ENCODE data around the gene TIAM2. TPM values are rescaled to one million over a fixed set of nuclear protein-coding genes. Genes with fewer than 3 reads are reported as not detected.
"Not testable (repeated sequence)": the region's sequence is repeated elsewhere in the genome, so short reads cannot be mapped to it uniquely, and the experiment has no call there.

TIAM2 gene
- total and polyA plus RNA-seq, 7 experiments from 2014 or later = 0.66 to 11.6 (median 6.0) TPM

GRCh38 chr6:154958469-154958868 lies 36.6 kb upstream of the TIAM2 start:
- Mint-ChIP-seq H3K27ac (no peak overlapping the region), H3K4me1 (peaks cover 0 to 4% (median 0%) of the 10 kb centered on the region in 7 donors), H3K27me3 (no peaks in the 10 kb centered on the region), H3K4me3 (no peak overlapping the region), H3K9me3 (peaks cover 0 to 2% (median 0%) of the 10 kb centered on the region in 11 donors), H3K36me3 (peaks cover 0 to 62% (median 41%) of the 10 kb centered on the region in 5 donors)
- Histone ChIP-seq H3K4me1 (ENCODE audit: control insufficient read depth in 2 of 2, insufficient read depth in 2 of 2, low read length in 2 of 2) (no peaks in the 10 kb centered on the region), H3K27ac (ENCODE audit: low read depth, low read length) (no peak overlapping the region), H3K27me3 (ENCODE audit: control insufficient read depth in 2 of 2, insufficient read depth in 2 of 2, low read length in 2 of 2) (no peaks in the 10 kb centered on the region), H3K9me3 (ENCODE audit: control insufficient read depth in 2 of 3, low read length in 3 of 3) (no peaks in the 10 kb centered on the region), H3K4me3 (ENCODE audit: low read length) (no peak overlapping the region), H3K36me3 (ENCODE audit: control insufficient read depth in 2 of 3, insufficient read depth in 3 of 3, low read length in 3 of 3) (peaks cover 0 to 9% (median 0%) of the 10 kb centered on the region in 3 experiments)
- intact Hi-C loops (cut with micrococcal nuclease) = no loop called here
- ChIA-PET POLR2A (no interaction called here), CTCF (no interaction called here)
- DNase-seq = no peak
- ATAC-seq = no peak

DNA sequence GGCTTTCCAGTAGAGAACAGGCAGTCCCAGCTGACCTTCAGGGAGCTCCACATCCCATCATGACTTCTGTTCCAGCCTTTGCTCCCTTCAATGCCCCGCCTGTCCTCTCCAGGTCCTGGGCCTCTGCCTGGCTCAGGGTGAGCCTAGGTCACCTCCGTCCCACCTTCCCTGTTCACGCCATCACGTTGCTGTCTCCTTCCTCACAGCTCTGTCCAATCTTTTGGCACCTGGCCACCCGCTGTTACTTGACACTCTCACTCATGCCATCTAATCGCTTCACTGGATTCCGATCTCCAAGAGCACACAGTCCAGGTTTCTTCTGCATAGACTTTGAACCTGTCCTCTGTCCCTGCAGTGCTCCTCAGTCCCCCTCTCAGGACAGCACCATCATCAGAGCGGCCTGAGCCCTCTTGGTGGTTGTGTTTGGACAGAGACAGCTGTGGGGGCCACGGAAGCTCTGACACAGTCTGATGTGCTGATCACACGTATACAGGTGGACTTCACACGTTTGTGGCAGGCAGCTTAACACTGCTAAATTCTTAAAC lies 34.7 kb upstream of the TIAM2 start:
- H3K4me1 ChIP-seq (ENCODE audit: control insufficient read depth in 2 of 2, insufficient read depth in 2 of 2, low read length in 2 of 2) = no peaks in the 10 kb centered on the region
- H3K36me3 ChIP-seq (ENCODE audit: control insufficient read depth in 2 of 3, insufficient read depth in 3 of 3, low read length in 3 of 3) = no peaks in the 10 kb centered on the region
- no peak overlapping the region for H3K27ac ChIP-seq (ENCODE audit: low read depth, low read length)
- H3K36me3 Mint-ChIP-seq = peaks cover 0 to 60% (median 31%) of the 10 kb centered on the region in 5 donors
- peaks cover 0 to 2% (median 0%) of the 10 kb centered on the region in 11 donors for H3K9me3 Mint-ChIP-seq
- peaks cover 0 to 4% (median 0%) of the 10 kb centered on the region in 7 donors for H3K4me1 Mint-ChIP-seq
- H3K9me3 ChIP-seq (ENCODE audit: control insufficient read depth in 2 of 3, low read length in 3 of 3) = no peaks in the 10 kb centered on the region
- intact Hi-C loops (cut with micrococcal nuclease) = no loop called here
- H3K27me3 Mint-ChIP-seq = no peaks in the 10 kb centered on the region
- CTCF ChIA-PET = no interaction called here
- H3K4me3 Mint-ChIP-seq = no peak overlapping the region
- POLR2A ChIA-PET = no interaction called here
- peak overlapping the region in 1 of 9 donors; percentile 84 for H3K27ac Mint-ChIP-seq
- no peak for DNase-seq
- no peaks in the 10 kb centered on the region for H3K27me3 ChIP-seq (ENCODE audit: control insufficient read depth in 2 of 2, insufficient read depth in 2 of 2, low read length in 2 of 2)
- ATAC-seq = no peak
- no peak overlapping the region for H3K4me3 ChIP-seq (ENCODE audit: low read length)

GRCh38 chr6:154960854-154961530 lies 34.1 kb upstream of the TIAM2 start:
- intact Hi-C loops (cut with micrococcal nuclease) = no loop called here
- H3K4me1 Mint-ChIP-seq = peaks cover 0 to 1% (median 0%) of the 10 kb centered on the region in 7 donors

GRCh38 chr6:154962753-154963152 lies 32.4 kb upstream of the TIAM2 start:
- Mint-ChIP-seq H3K27ac (no peak overlapping the region), H3K4me3 (no peak overlapping the region), H3K9me3 (peaks cover 0 to 3% (median 0%) of the 10 kb centered on the region in 11 donors), H3K36me3 (peaks cover 0 to 45% (median 27%) of the 10 kb centered on the region in 5 donors), H3K4me1 (no peaks in the 10 kb centered on the region), H3K27me3 (no peaks in the 10 kb centered on the region)
- Histone ChIP-seq H3K27ac (ENCODE audit: low read depth, low read length) (no peak overlapping the region), H3K4me3 (ENCODE audit: low read length) (no peak overlapping the region), H3K4me1 (ENCODE audit: control insufficient read depth in 2 of 2, insufficient read depth in 2 of 2, low read length in 2 of 2) (no peaks in the 10 kb centered on the region), H3K9me3 (ENCODE audit: control insufficient read depth in 2 of 3, low read length in 3 of 3) (no peaks in the 10 kb centered on the region), H3K36me3 (ENCODE audit: control insufficient read depth in 2 of 3, insufficient read depth in 3 of 3, low read length in 3 of 3) (no peaks in the 10 kb centered on the region), H3K27me3 (ENCODE audit: control insufficient read depth in 2 of 2, insufficient read depth in 2 of 2, low read length in 2 of 2) (no peaks in the 10 kb centered on the region)
- intact Hi-C loops (cut with micrococcal nuclease) = no loop called here
- ChIA-PET CTCF (no interaction called here), POLR2A (no interaction called here)
- ATAC-seq (no peak), DNase-seq (no peak)

More at GRCh38 chr6:154960854-154961530, 34.1 kb upstream of the TIAM2 start:
- Mint-ChIP-seq H3K4me3 (no peak overlapping the region), H3K27ac (no peak overlapping the region), H3K9me3 (peaks cover 0 to 2% (median 0%) of the 10 kb centered on the region in 11 donors), H3K27me3 (no peaks in the 10 kb centered on the region), H3K36me3 (peaks cover 0 to 54% (median 27%) of the 10 kb centered on the region in 5 donors)
- H3K36me3 ChIP-seq (ENCODE audit: control insufficient read depth in 2 of 3, insufficient read depth in 3 of 3, low read length in 3 of 3) = no peaks in the 10 kb centered on the region
- CTCF ChIA-PET = no interaction called here
- DNase-seq (no peak), ATAC-seq (no peak)
- H3K9me3 ChIP-seq (ENCODE audit: control insufficient read depth in 2 of 3, low read length in 3 of 3) = no peaks in the 10 kb centered on the region
- POLR2A ChIA-PET = no interaction called here
- H3K4me3 ChIP-seq (ENCODE audit: low read length) = no peak overlapping the region
- H3K27me3 ChIP-seq (ENCODE audit: control insufficient read depth in 2 of 2, insufficient read depth in 2 of 2, low read length in 2 of 2) = no peaks in the 10 kb centered on the region
- no peak overlapping the region for H3K27ac ChIP-seq (ENCODE audit: low read depth, low read length)
- H3K4me1 ChIP-seq (ENCODE audit: control insufficient read depth in 2 of 2, insufficient read depth in 2 of 2, low read length in 2 of 2) = no peaks in the 10 kb centered on the region

- H3K4me1 Mint-ChIP-seq; H3K27me3 Mint-ChIP-seq; H3K9me3 Mint-ChIP-seq; H3K4me3 ChIP-seq (ENCODE audit: low read length); H3K9me3 ChIP-seq (ENCODE audit: control insufficient read depth in 2 of 3, low read length in 3 of 3); ATAC-seq; POLR2A ChIA-PET; H3K4me1 ChIP-seq (ENCODE audit: control insufficient read depth in 2 of 2, insufficient read depth in 2 of 2, low read length in 2 of 2); CTCF ChIA-PET; H3K27ac ChIP-seq (ENCODE audit: low read depth, low read length); intact Hi-C loops (cut with micrococcal nuclease); DNase-seq; H3K27ac Mint-ChIP-seq; H3K4me3 Mint-ChIP-seq; H3K27me3 ChIP-seq (ENCODE audit: control insufficient read depth in 2 of 2, insufficient read depth in 2 of 2, low read length in 2 of 2); H3K36me3 ChIP-seq (ENCODE audit: control insufficient read depth in 2 of 3, insufficient read depth in 3 of 3, low read length in 3 of 3): not testable (repeated sequence)
- H3K36me3 Mint-ChIP-seq = peaks cover 1 to 35% (median 12%) of the 10 kb centered on the region in 5 donors
These were observed 28.9 kb upstream of the TIAM2 start for GRCh38 chr6:154966065-154966770.

DNA sequence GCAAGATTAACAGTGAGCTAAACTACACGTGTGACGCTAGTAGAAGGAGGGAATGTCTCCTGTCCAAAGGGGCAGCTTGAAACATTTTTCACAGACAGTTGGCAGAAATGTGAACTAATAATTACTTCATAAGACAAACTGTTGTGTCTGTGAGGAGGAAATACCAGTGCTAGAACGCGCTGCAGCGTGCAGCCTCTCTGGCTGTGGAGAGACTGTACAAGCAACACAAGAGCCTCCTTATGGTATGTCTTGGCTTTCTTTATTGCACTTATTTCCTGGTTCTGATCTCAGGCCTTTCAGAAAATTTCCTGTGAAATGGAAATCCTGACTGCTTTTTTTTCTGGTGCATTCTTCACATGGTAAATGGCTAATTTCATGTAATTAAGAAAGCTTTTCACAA lies 25.3 kb upstream of the TIAM2 start:
- no peaks in the 10 kb centered on the region for H3K4me1 ChIP-seq (ENCODE audit: control insufficient read depth in 2 of 2, insufficient read depth in 2 of 2, low read length in 2 of 2)
- intact Hi-C loops (cut with micrococcal nuclease) = no loop called here
- DNase-seq = no peak
- H3K27ac ChIP-seq (ENCODE audit: low read depth, low read length) = no peak overlapping the region
- H3K36me3 ChIP-seq (ENCODE audit: control insufficient read depth in 2 of 3, insufficient read depth in 3 of 3, low read length in 3 of 3) = no peaks in the 10 kb centered on the region
- no peak overlapping the region for H3K4me3 ChIP-seq (ENCODE audit: low read length)
- Mint-ChIP-seq H3K36me3 (peaks cover 0 to 9% (median 4%) of the 10 kb centered on the region in 5 donors), H3K9me3 (peaks cover 0 to 2% (median 0%) of the 10 kb centered on the region in 11 donors), H3K4me3 (no peak overlapping the region), H3K4me1 (no peaks in the 10 kb centered on the region), H3K27me3 (no peaks in the 10 kb centered on the region), H3K27ac (no peak overlapping the region)
- no peaks in the 10 kb centered on the region for H3K27me3 ChIP-seq (ENCODE audit: control insufficient read depth in 2 of 2, insufficient read depth in 2 of 2, low read length in 2 of 2)
- ATAC-seq = no peak
- POLR2A ChIA-PET = no interaction called here
- CTCF ChIA-PET = no interaction called here
- H3K9me3 ChIP-seq (ENCODE audit: control insufficient read depth in 2 of 3, low read length in 3 of 3) = no peaks in the 10 kb centered on the region
